Effector memory CD4-positive, alpha-beta T cell (primary cell): ENCODE data around the gene DAB1.
"Not testable (repeated sequence)": the region's sequence is repeated elsewhere in the genome, so short reads cannot be mapped to it uniquely, and the experiment has no call there.

Experiments used
- DNase-seq, 3 donors: peaks; one replicate each; pipeline ENCODE4 v3.0.0-alpha.2; 2020
- H3K27ac ChIP-seq: 2 replicates; pipeline ENCODE4 v1.7.0; 2013; ENCODE audit warnings: mild to moderate bottlenecking, low read length, moderate library complexity; ENCODE audit not compliant: insufficient read depth, poor library complexity, severe bottlenecking
- H3K27me3 ChIP-seq: replicated peaks from 2 replicates; pipeline ENCODE4 v1.7.0; 2013; ENCODE audit warnings: mild to moderate bottlenecking, low read length; ENCODE audit not compliant: insufficient read depth, control insufficient read depth, poor library complexity, severe bottlenecking
- H3K36me3 ChIP-seq: 2 replicates; pipeline ENCODE4 v1.7.0; 2013; ENCODE audit warnings: mild to moderate bottlenecking, low read length, moderate library complexity; ENCODE audit not compliant: control insufficient read depth, insufficient read depth
- H3K4me1 ChIP-seq: 2 replicates; pipeline ENCODE4 v1.7.0; 2013; ENCODE audit warnings: low read length, mild to moderate bottlenecking; ENCODE audit not compliant: control insufficient read depth, insufficient read depth, poor library complexity, severe bottlenecking
- H3K4me3 ChIP-seq: 2 replicates; pipeline ENCODE4 v1.7.0; 2013; ENCODE audit warnings: low read length, low read depth, mild to moderate bottlenecking; ENCODE audit not compliant: insufficient read depth, poor library complexity, severe bottlenecking
- H3K9me3 ChIP-seq: 2 replicates; pipeline ENCODE4 v1.7.0; 2013; ENCODE audit warnings: mild to moderate bottlenecking, low read length, moderate library complexity; ENCODE audit not compliant: control insufficient read depth

Gene DAB1

DNA sequence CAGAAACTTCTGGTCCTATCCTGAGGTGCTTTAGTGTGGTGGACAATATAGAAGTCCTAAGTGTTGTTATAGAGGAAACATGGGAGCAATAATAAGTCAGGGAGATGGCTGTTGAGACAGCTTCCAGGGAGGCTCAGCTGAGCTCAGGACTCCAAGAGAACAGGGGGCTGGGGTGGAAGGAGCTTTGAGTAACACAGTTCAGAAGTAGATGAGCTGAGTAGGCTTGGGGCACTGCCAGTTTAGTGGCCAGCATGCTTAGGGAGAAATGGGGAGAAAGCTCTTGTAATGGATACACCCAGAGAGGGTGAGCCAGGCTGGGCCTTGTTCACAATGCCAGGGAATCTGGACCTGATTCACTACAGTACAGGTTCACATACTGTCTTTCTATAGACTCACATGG lies 201.6 kb downstream of the DAB1 start:
- no peaks in the 10 kb centered on the region for H3K27me3 ChIP-seq
- H3K4me1 ChIP-seq: no peaks in the 10 kb centered on the region
- H3K36me3 ChIP-seq: no peaks in the 10 kb centered on the region
- no peak overlapping the region for H3K27ac ChIP-seq
- H3K4me3 ChIP-seq: no peak overlapping the region
- H3K9me3 ChIP-seq: no peaks in the 10 kb centered on the region
- no peak for DNase-seq

DNA sequence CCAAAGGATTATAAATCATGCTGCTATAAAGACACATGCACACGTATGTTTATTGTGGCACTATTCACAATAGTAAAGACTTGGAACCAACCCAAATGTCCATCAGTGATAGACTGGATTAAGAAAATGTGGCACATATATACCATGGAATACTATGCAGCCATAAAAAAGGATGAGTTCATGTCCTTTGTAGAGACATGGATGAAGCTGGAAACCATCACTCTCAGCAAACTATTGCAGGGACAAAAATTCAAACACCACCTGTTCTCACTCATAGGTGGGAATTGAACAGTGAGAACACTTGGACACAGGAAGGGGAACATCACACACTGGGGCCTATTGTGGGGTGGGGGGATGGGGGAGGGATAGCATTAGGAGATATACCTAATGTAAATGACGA lies 203.0 kb downstream of the DAB1 start:
- H3K27me3 ChIP-seq, H3K4me3 ChIP-seq, H3K27ac ChIP-seq, H3K9me3 ChIP-seq, H3K4me1 ChIP-seq, DNase-seq, H3K36me3 ChIP-seq: not testable (repeated sequence)

DNA sequence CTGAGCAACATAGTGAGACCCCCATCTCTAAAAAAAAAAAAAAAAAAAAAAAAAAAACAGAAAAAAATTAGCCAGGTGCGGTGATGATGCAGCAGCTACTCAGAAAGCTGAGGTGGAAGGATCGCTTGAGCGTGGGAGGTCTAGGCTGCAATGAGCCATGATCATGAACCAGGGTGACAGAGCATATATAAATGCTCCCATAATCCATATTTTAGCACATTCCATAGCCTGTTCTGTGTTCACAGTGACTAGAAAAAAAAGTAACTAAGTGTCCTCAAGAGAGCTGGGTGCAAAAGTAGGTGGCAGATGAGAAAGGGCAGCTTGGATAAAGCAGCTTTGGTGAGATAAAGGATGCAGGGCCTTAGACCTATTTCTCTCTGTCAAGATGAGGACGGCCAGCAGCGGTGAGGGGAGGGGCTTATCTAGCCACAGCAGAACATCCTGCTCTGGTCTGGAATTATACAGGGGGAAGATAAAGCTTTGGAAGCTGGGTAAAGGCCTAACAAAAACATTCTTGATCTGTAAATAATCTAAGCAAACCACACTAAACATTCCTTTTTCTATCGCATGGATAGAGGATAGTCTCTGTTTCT lies 205.3 kb downstream of the DAB1 start:
- H3K27me3 ChIP-seq: no peaks in the 10 kb centered on the region
- no peak for DNase-seq
- H3K9me3 ChIP-seq: no peaks in the 10 kb centered on the region
- H3K36me3 ChIP-seq: no peaks in the 10 kb centered on the region
- H3K4me3 ChIP-seq: no peak overlapping the region
- H3K27ac ChIP-seq: no peak overlapping the region
- H3K4me1 ChIP-seq: no peaks in the 10 kb centered on the region

DNA sequence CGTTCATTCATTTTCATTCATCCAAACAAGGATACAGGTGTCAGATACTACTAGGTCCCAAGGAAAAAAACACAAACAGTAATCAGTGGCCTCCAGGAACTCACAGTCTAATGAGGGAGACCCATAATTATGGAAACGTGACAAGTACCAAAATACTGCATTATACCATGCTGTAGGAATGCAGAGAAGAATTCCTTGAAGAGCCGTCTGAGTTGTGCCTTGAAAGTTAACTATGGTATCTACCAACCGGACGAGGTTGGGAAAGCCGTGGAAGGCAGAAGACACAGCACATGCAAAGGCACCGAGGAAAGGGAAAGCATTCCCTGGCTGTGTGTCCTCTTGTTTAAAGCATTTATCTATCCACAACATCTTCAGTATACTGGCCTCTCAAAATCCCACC lies 206.0 kb downstream of the DAB1 start:
- Histone ChIP-seq H3K4me3 (no peak overlapping the region), H3K27ac (no peak overlapping the region), H3K4me1 (no peaks in the 10 kb centered on the region), H3K36me3 (no peaks in the 10 kb centered on the region), H3K27me3 (no peaks in the 10 kb centered on the region), H3K9me3 (no peaks in the 10 kb centered on the region)
- DNase-seq: no peak

DNA sequence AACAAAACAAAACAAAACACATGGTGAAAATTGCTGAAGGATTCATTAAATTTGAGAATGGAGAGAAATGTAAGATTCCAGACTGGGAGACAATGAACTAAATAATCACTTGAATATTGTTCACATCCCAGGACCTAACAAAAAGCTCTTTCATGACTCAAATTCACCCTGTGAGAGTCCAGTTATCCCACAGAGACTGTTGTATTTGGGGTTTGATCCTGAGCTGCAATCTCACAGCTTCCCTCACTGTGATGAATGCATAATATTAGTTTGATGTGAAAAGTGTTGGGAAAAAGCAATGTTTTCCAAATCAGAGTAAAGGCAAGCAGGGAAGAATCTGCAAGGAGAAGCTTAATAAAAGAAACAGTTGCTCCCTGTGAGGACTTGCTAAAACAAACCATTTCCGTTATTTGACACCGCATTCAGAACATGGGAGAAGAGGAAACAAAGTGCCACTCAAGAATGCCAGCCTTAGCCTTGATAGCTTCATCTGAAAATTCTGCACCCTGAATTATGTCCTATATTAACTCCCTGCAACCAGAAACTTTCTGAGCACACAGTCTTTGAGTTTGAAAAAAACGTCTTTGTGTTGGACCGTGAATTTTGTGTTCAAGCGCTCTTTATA lies 208.8 kb downstream of the DAB1 start:
- no peaks in the 10 kb centered on the region for H3K4me1 ChIP-seq
- H3K4me3 ChIP-seq: no peak overlapping the region
- no peak overlapping the region for H3K27ac ChIP-seq

DNA sequence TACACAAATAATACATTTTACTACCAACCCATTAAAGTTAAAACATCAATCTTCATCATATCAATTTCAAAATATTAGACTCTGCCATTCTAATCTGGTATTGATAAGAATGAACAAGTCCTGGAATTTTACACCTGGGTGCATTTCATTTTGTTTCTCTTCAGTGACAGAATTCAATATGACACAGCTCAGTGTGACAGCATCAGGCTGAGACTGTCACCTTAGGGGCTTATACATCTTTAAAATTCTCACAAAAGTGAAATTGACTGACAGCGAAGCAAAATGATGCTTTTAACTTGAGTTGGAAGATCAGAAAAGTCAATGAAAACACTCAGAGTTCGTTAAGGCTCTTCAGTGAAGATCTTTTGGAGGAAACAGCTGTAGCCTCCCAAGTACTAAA lies 213.0 kb downstream of the DAB1 start:
- Histone ChIP-seq H3K9me3 (no peaks in the 10 kb centered on the region), H3K36me3 (no peaks in the 10 kb centered on the region), H3K27ac (no peak overlapping the region), H3K27me3 (no peaks in the 10 kb centered on the region), H3K4me3 (no peak overlapping the region), H3K4me1 (no peaks in the 10 kb centered on the region)
- no peak for DNase-seq

More for the DNA sequence above, 208.8 kb downstream of the DAB1 start:
- no peak for DNase-seq
- H3K36me3 ChIP-seq: no peaks in the 10 kb centered on the region
- H3K9me3 ChIP-seq: no peaks in the 10 kb centered on the region
- H3K27me3 ChIP-seq: no peaks in the 10 kb centered on the region

DNA sequence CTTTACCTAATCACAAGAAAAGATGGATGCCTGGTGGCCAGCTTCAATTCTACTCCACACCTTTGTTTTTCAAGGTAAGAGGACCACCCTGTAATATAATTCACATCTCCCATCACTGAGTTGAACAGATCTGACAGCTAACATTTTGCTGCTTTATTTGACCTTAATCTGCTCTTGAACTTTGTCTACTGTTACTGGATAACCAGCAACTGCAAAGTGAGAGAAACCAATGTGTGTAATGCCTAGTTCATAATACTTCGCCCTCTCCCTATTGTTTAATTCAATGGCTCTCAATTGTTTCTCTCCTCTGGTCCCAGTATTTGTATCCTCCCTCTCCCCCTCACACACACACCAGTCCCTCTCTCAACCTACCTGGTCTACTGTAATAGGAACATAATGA lies 214.4 kb downstream of the DAB1 start:
- H3K9me3 ChIP-seq: no peaks in the 10 kb centered on the region
- no peaks in the 10 kb centered on the region for H3K36me3 ChIP-seq
- H3K4me3 ChIP-seq: no peak overlapping the region
- no peak for DNase-seq
- no peak overlapping the region for H3K27ac ChIP-seq
- no peaks in the 10 kb centered on the region for H3K27me3 ChIP-seq
- no peaks in the 10 kb centered on the region for H3K4me1 ChIP-seq

DNA sequence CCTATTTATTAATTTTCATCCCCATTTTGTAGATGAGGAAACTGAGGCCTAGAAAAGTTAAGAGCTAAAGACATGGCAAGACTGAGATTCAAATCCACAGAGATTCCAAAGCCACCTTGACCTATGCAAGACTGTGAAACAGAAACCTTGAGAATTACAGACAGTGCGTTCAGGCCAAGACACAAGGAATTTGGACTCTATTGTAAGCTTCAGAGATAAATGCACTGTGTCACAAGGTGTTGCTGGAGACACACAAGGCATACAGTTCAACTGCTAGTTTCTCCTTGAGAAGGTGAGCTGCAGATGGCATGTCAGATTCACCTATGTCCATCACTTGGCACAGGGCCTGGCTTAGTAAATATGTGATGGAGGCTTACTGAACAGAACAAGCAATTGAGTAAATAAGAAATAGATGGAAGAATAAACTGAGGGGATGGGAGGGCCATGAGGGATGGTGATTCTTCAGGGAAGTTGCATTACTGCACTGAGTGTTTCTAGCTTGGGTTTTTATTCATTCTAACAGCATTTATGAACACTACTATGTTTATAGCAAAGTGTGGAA lies 215.0 kb downstream of the DAB1 start:
- no peaks in the 10 kb centered on the region for H3K36me3 ChIP-seq
- no peak overlapping the region for H3K4me3 ChIP-seq
- no peaks in the 10 kb centered on the region for H3K9me3 ChIP-seq
- H3K27me3 ChIP-seq: no peaks in the 10 kb centered on the region
- no peak for DNase-seq
- H3K4me1 ChIP-seq: no peaks in the 10 kb centered on the region
- no peak overlapping the region for H3K27ac ChIP-seq

DNA sequence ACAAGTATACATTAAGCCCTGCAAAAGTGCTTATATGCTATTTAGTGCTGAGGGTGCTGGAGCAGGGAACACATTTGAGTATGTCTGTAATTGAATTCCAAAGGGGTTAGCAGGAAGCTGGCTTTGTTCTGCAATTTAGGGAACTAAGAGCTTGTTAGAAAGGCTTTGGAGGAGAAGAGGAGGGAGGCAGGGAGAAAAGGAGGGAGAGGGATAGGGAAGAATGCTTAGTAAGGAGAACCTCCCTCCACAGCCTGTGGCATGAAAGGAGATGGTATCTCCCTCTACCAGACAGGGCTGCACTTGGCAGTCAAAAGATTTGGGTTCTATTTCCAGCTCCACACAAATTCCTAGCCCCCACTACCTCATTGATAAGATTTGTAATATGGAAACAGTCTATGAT lies 217.8 kb downstream of the DAB1 start:
- Histone ChIP-seq H3K27ac (no peak overlapping the region), H3K27me3 (no peaks in the 10 kb centered on the region), H3K9me3 (no peaks in the 10 kb centered on the region), H3K4me1 (no peaks in the 10 kb centered on the region), H3K36me3 (no peaks in the 10 kb centered on the region), H3K4me3 (no peak overlapping the region)
- DNase-seq: no peak

DNA sequence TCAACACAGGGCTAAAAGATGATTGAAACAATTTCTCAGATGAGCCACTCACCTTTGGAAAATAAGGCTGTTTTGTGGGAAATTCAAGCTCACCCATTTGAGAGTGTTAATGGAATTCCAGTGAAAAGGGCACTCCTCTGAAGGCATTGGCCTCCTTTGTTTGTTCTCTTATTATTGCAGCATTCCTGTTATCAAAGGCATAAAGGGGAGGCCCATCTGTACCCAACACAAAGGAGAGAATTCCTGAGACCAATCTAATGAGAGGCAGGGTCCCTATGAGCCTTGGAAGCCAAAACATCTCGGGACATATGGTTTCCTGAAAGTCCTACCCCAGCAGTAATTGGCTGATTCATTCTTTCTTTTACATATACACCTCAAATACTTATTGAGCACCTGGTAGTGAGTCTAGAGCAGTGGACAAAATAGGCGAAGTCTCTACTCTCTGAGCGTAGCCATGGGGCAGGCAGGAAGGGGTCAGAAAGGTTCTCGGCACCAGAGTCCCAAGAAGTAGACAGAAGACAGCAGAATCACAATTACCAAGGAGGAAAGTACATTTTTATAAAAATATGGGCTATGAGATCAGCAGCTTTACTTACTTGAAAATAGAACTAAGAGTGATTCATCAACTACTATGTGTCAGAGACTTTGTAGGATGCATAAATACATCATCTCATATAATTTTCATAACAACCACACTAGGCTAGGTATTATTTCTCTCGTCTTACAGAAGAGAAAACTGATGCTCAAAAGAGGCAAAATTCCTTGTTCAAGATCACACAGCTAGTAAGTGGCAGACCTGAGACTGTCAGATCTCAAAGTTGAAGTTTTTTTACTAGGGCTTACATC lies 218.7 kb downstream of the DAB1 start:
- no peak overlapping the region for H3K4me3 ChIP-seq
- H3K9me3 ChIP-seq: no peaks in the 10 kb centered on the region
- H3K27me3 ChIP-seq: no peaks in the 10 kb centered on the region
- H3K4me1 ChIP-seq: no peaks in the 10 kb centered on the region
- no peak for DNase-seq
- no peak overlapping the region for H3K27ac ChIP-seq
- no peaks in the 10 kb centered on the region for H3K36me3 ChIP-seq
